GM21619 (cell line): ENCODE measurements around the gene NSUN6.

Experiments used
- ATAC-seq: cut with Tn5 transposase; IDR thresholded peaks from one replicate; pipeline ENCODE4 v1.9.1; 2021; ENCODE audit not compliant: unreplicated experiment

The NSUN6 gene

GRCh38 chr10:18505456-18506118, 145.8 kb downstream of the NSUN6 start:
- no peak for ATAC-seq

DNA sequence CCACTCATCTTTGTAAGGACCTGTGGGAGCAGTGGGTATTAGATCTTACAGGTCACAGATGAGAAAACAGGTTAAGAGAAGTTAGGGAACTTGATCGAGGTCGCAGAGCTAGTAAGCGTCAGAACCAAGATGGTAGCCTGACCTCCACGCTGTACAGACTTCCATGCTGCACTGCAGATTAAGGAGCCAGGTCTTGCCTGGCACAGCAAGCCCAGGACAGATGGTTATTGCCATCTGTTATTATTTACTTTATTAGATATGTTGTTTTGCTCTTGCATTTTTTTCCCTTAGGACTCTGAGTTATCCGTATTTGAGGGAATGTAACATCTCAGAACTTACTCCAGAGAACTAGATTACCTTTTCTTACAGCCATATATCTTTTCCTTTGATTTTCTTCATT, 147.2 kb downstream of the NSUN6 start:
- ATAC-seq: no peak

- ATAC-seq: no peak
Observed at GRCh38 chr10:18501629-18502028, 149.8 kb downstream of the NSUN6 start.

DNA sequence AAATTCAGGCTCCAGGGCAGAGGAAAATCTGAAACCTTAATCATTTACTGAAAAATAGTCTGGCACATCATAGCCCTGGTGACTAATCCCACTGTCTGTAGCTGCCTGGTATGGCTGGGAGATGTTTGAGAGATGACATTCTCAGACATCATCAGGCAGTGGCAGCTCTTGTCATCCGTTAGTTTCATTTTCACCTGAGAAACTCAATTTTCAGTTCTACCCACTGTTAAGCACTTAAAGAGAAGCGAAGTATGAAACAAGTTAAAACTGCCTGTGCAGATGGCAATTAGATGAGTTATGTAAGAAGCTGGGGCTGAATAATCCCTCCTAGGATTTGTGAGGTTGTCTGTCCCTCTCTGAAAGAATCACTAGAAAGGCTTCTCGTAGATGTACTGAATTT, 150.2 kb downstream of the NSUN6 start:
- peak; percentile 97 for ATAC-seq

DNA sequence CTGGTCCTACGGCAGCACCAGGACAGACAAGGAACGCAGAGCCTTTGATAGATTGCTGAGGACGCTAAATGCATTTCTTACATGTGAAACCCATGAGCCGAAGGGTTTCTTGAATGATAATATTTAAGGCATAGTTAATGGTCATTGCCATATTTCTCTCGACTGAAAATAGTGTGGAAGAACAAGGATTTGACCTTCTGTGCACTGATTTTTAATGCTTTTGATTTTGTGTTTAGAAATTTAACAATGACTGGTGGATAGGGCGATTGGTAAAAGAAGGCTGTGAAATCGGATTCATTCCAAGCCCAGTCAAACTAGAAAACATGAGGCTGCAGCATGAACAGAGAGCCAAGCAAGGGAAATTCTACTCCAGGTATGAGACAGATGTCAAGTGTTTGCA, 150.8 kb downstream of the NSUN6 start:
- ATAC-seq: no peak

DNA sequence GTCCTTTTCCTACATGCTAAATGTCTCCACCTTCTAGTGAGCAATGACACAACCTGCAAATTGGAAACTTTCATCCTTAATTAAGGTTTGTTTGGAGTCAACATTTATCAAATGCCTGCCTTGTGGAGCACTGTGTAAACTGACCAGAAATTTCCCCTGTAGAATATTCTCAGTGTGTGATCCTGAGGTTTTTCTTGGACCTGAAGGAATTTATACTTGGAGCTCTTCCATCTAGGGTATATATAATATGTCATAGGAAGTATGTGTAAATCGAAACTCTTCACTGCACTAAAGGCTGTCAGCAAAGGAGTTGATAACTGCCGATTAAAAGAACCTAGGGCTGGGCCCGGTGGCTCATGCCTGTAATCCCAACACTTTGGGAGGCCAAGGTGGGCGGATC, 152.4 kb downstream of the NSUN6 start:
- no peak for ATAC-seq

- no peak for ATAC-seq
Observed at GRCh38 chr10:18497806-18498369, 153.5 kb downstream of the NSUN6 start.
